SK-N-SH (cell line): ENCODE results near the gene CZIB. TPM values are rescaled to one million over a fixed set of nuclear protein-coding genes. Genes with fewer than 3 reads are reported as not detected.

Experiments used
- CTCF ChIA-PET: fragments of 300-600, 350-600 bp; formaldehyde crosslinking; extraction: SDS; loops from one replicate; lab custom pipeline; 2021; lab: Yijun Ruan, JAX
- POLR2A ChIA-PET: fragments of 350-600 bp; sonication (Branson Sonifier 250); formaldehyde crosslinking; extraction: SDS; loops from one replicate; lab custom pipeline; 2020; ENCODE audit warnings: antibody characterized with exemption, inconsistent platforms; lab: Yijun Ruan, JAX
- DNase-seq: peaks from one replicate; pipeline ENCODE4 v3.0.0; 2012
- H2AFZ ChIP-seq: fragments of 200-600 bp; sonication (generic); 2 replicates; pipeline ENCODE4 v1.8.1; 2016; ENCODE audit warnings: antibody characterized with exemption, mild to moderate bottlenecking, low read depth
- H3F3A ChIP-seq: fragments of 200-600 bp; sonication (generic); replicated peaks from 2 replicates; pipeline ENCODE3; 2016; ENCODE audit warnings: antibody characterized with exemption, mild to moderate bottlenecking; ENCODE audit not compliant: insufficient read depth
- H3K27ac ChIP-seq, 2 experiments: fragments of 200-500 bp in 1 of 2; fragments of 200-600 bp in 1 of 2; sonication (Bioruptor generic) in 1 of 2; sonication (generic), shearing (Covaris generic) in 1 of 2; 2 replicates each; pipeline versions ENCODE4 v1.5.1 to v1.6.1; 2014 to 2016; ENCODE audit warnings: low read depth in 2 of 2, inconsistent platforms in 1 of 2, low read length in 1 of 2, mild to moderate bottlenecking in 1 of 2, mixed read lengths in 1 of 2
- H3K27me3 ChIP-seq: fragments of 200-600 bp; sonication (generic), shearing (Covaris generic); 2 replicates; pipeline ENCODE4 v1.6.1; 2016; ENCODE audit warnings: mixed run types; ENCODE audit not compliant: insufficient read depth
- H3K36me3 ChIP-seq, 2 experiments: fragments of 200-500 bp in 1 of 2; fragments of 200-600 bp in 1 of 2; sonication (Bioruptor generic) in 1 of 2; sonication (generic) in 1 of 2; replicated peaks in 1 of 2; 2 replicates each; pipeline versions ENCODE3 to v1.5.1; 2014 to 2016; ENCODE audit warnings: low read length in 1 of 2, mild to moderate bottlenecking in 1 of 2; ENCODE audit not compliant: insufficient read depth in 2 of 2, control insufficient read depth in 1 of 2
- H3K4me1 ChIP-seq, 2 experiments: fragments of 200-500 bp in 1 of 2; fragments of 200-600 bp in 1 of 2; sonication (Bioruptor generic) in 1 of 2; sonication (generic), shearing (Covaris generic) in 1 of 2; 2 replicates each; pipeline versions ENCODE4 v1.5.1 to v1.6.1; 2014 to 2016; ENCODE audit warnings: low read depth in 1 of 2, low read length in 1 of 2, mixed run types in 1 of 2; ENCODE audit not compliant: insufficient read depth in 2 of 2, control insufficient read depth in 1 of 2
- H3K4me2 ChIP-seq: fragments of 200-600 bp; sonication (generic), shearing (Covaris generic); 2 replicates; pipeline ENCODE4 v1.6.1; 2017; ENCODE audit warnings: mixed run types
- H3K4me3 ChIP-seq, 2 experiments: fragments of 200-500 bp in 1 of 2; fragments of 200-600 bp in 1 of 2; sonication (Bioruptor generic) in 1 of 2; sonication (generic), shearing (Covaris generic) in 1 of 2; 2 replicates each; pipeline versions ENCODE4 v1.5.1 to v1.8.1; 2014 to 2016; ENCODE audit warnings: low read depth in 2 of 2, inconsistent platforms in 1 of 2, low read length in 1 of 2, mild to moderate bottlenecking in 1 of 2, mixed read lengths in 1 of 2, moderate library complexity in 1 of 2
- H3K79me2 ChIP-seq: fragments of 200-600 bp; sonication (generic); 2 replicates; pipeline ENCODE4 v1.8.1; 2017; ENCODE audit warnings: mild to moderate bottlenecking; ENCODE audit not compliant: insufficient read depth
- H3K9ac ChIP-seq: fragments of 200-600 bp; sonication (generic); 2 replicates; pipeline ENCODE4 v1.6.1; 2017; ENCODE audit warnings: mixed run types
- H3K9me2 ChIP-seq: fragments of 200-600 bp; sonication (generic); 2 replicates; pipeline ENCODE4 v1.6.1; 2017; ENCODE audit warnings: mixed run types
- H3K9me3 ChIP-seq: fragments of 200-600 bp; sonication (generic); 2 replicates; pipeline ENCODE4 v1.6.1; 2017; ENCODE audit warnings: mixed run types, mild to moderate bottlenecking, moderate library complexity
- H4K20me1 ChIP-seq: fragments of 200-600 bp; sonication (generic); 2 replicates; pipeline ENCODE4 v1.6.1; 2017; ENCODE audit warnings: mild to moderate bottlenecking, mixed run types; ENCODE audit not compliant: insufficient read depth
- CTCF ChIP-seq: fragments of 200-600 bp; sonication (generic); IDR thresholded peaks from 2 replicates; pipeline ENCODE4 v1.6.1; 2017; ENCODE audit warnings: antibody characterized with exemption, mild to moderate bottlenecking, moderate library complexity
- GABPA ChIP-seq: IDR thresholded peaks from 2 replicates; pipeline ENCODE4 v1.4.0; 2012; ENCODE audit warnings: low read depth, mild to moderate bottlenecking
- MAX ChIP-seq: IDR thresholded peaks from 2 replicates; pipeline ENCODE4 v1.4.0; 2012; ENCODE audit warnings: low read depth
- MEF2A ChIP-seq: IDR thresholded peaks from 2 replicates; pipeline ENCODE4 v1.4.0; 2012; ENCODE audit warnings: low read depth, borderline replicate concordance
- NFIC ChIP-seq: IDR thresholded peaks from 2 replicates; pipeline ENCODE4 v1.4.0; 2012; ENCODE audit warnings: borderline replicate concordance
- PBX3 ChIP-seq: IDR thresholded peaks from 2 replicates; pipeline ENCODE4; 2012
- RAD21 ChIP-seq: IDR thresholded peaks from 2 replicates; pipeline ENCODE4 v1.6.1; 2012; ENCODE audit warnings: mild to moderate bottlenecking, low read length
- SMC3 ChIP-seq: IDR thresholded peaks from 2 replicates; pipeline ENCODE4 v1.6.1; 2012; ENCODE audit warnings: low read depth, low read length, improper control_type of control experiment
- TEAD4 ChIP-seq: IDR thresholded peaks from 2 replicates; pipeline ENCODE4 v1.4.0; 2012; ENCODE audit warnings: mild to moderate bottlenecking, borderline replicate concordance; ENCODE audit not compliant: insufficient read depth
- USF1 ChIP-seq: IDR thresholded peaks from 2 replicates; pipeline ENCODE4 v1.4.0; 2012; ENCODE audit warnings: low read depth, borderline replicate concordance
- YY1 ChIP-seq: IDR thresholded peaks from 2 replicates; pipeline ENCODE4 v1.4.0; 2012; ENCODE audit warnings: low read depth, mild to moderate bottlenecking
- ZBTB33 ChIP-seq: IDR thresholded peaks from 2 replicates; pipeline ENCODE4 v1.4.0; 2012; ENCODE audit warnings: low read depth, borderline replicate concordance
- WGBS: methylation state at CpG from one replicate; pipeline ENCODE4 v1.1.6; 2017; ENCODE audit warnings: low lambda C conversion rate; 5-methylcytosine and 5-hydroxymethylcytosine counted together
- polyA plus RNA-seq, 3 experiments: library from polyadenylated mRNA; depleted of rRNA; stranded (reverse); fragments of >200 nt; gene quantifications; 2 replicates each; pipeline ENCODE4 v1.2.3, GENCODE V29; 2012

Gene CZIB
- polyA plus RNA-seq, 1 of the 3 experiments (the other 2 are of a cell fraction) = 69.0 TPM

- Histone ChIP-seq H3K27ac (no peak overlapping the region), H3K9ac (no peak overlapping the region)
Measured at GRCh38 chr1:53182111-53182593, 38.3 kb downstream of the CZIB start.

GRCh38 chr1:53180951-53181350, 39.5 kb downstream of the CZIB start:
- Histone ChIP-seq H3K4me3 (no peak overlapping the region), H3K27me3 (no peaks in the 10 kb centered on the region), H3F3A (no peaks in the 10 kb centered on the region), H3K9ac (no peak overlapping the region), H3K9me2 (no peaks in the 10 kb centered on the region), H3K36me3 (no peaks in the 10 kb centered on the region), H2AFZ (no peak overlapping the region), H3K4me2 (no peak overlapping the region), H3K9me3 (no peaks in the 10 kb centered on the region), H4K20me1 (no peaks in the 10 kb centered on the region), H3K79me2 (no peaks in the 10 kb centered on the region), H3K4me1 (peaks cover 7 to 12% of the 10 kb centered on the region in 2 experiments; a peak in 2 of 4 replicates), H3K27ac (no peak overlapping the region)
- ChIA-PET POLR2A (interaction anchor here (1.2 kb wide), 1 partner anchor 478 kb away, joined by 3 read pairs; no protein-coding TSS in a partner anchor), CTCF (interaction anchor here (0.9 to 9.7 kb wide), 13 partner anchors 9 to 275 kb away, joined by 3 to 65 read pairs (median 4); partner anchors contain the start of gene CPT2)
- no peak for TF ChIP-seq ZBTB33
- TF ChIP-seq PBX3 = no peak
- no peak for TF ChIP-seq USF1
- TF ChIP-seq YY1 = no peak
- TF ChIP-seq GABPA = no peak
- TF ChIP-seq RAD21 = no peak
- TF ChIP-seq NFIC = no peak
- TF ChIP-seq MAX = no peak
- DNase-seq = no peak
- whole genome bisulfite sequencing = 95% methylated on average over 2 of the region's 5 CpGs

More at GRCh38 chr1:53182111-53182593, 38.3 kb downstream of the CZIB start:
- no peaks in the 10 kb centered on the region for H3K9me2 ChIP-seq
- H3F3A ChIP-seq = no peaks in the 10 kb centered on the region
- peaks cover 2 to 7% of the 10 kb centered on the region in 2 experiments; a peak in 2 of 4 replicates for H3K4me1 ChIP-seq
- no peaks in the 10 kb centered on the region for H3K36me3 ChIP-seq
- CTCF ChIA-PET = interaction anchor here (0.6 to 9.7 kb wide), 41 partner anchors 8 to 481 kb away, joined by 3 to 65 read pairs (median 4); partner anchors contain the start of genes CPT2 and SCP2
- H3K27me3 ChIP-seq = no peaks in the 10 kb centered on the region
- peak; percentile 70 for DNase-seq
- no peaks in the 10 kb centered on the region for H3K79me2 ChIP-seq
- H3K9me3 ChIP-seq = no peaks in the 10 kb centered on the region
- no peak overlapping the region for H2AFZ ChIP-seq
- no peak overlapping the region for H3K4me2 ChIP-seq
- WGBS = 29% methylated on average over 16 of the region's 16 CpGs
- H4K20me1 ChIP-seq = no peaks in the 10 kb centered on the region
- H3K4me3 ChIP-seq = no peak overlapping the region; a peak in 1 of 4 replicates
- peak; percentile 86 for TF ChIP-seq CTCF
- TF ChIP-seq MEF2A = no peak
- peak; percentile 68 for TF ChIP-seq SMC3
- TF ChIP-seq TEAD4 = peak; percentile 61; the same call in 1 of the 2 replicates
- peak; percentile 71 for TF ChIP-seq RAD21
- no peak for TF ChIP-seq NFIC
- POLR2A ChIA-PET = interaction anchor here (1.4 kb wide), 1 partner anchor 37 kb away, joined by 3 read pairs; no protein-coding TSS in a partner anchor
